Right lobe of liver (tissue), 6 donors: ENCODE data around the gene MAP3K1. TPM values are rescaled to one million over a fixed set of nuclear protein-coding genes. Genes with fewer than 3 reads are reported as not detected.

Experiments used
- ATAC-seq, 4 donors: fragments of 200-7000 bp; cut with Tn5 transposase; one replicate each; pipeline ENCODE4 v1.9.1; 2020; ENCODE audit warnings: mild to moderate bottlenecking in 4 of 4, moderate library complexity in 4 of 4
- DNase-seq, 3 donors: peaks; one replicate each; pipeline ENCODE4 v3.0.0-alpha.2; 2020
- H3K27ac ChIP-seq, 3 donors: fragments of 200-600 bp; one replicate each; pipeline ENCODE4 v1.8.0; 2022
- H3K27me3 ChIP-seq, 2 donors: fragments of 200-600 bp; one replicate each; pipeline ENCODE4 v1.8.0; 2022
- H3K36me3 ChIP-seq, 4 donors: fragments of 200-600 bp; sonication (generic) in 1 of 4; one replicate each; pipeline versions ENCODE4 v1.5.1 to v1.8.0; 2017 to 2022; ENCODE audit warnings: control low read depth in 1 of 4
- H3K4me1 ChIP-seq, 4 donors: fragments of 200-600 bp; sonication (generic) in 1 of 4; one replicate each; pipeline versions ENCODE4 v1.5.1 to v1.8.0; 2017 to 2022; ENCODE audit warnings: control low read depth in 1 of 4
- H3K4me3 ChIP-seq, 3 donors: fragments of 200-600 bp; one replicate each; pipeline ENCODE4 v1.8.0; 2022
- H3K9me3 ChIP-seq, 4 donors: fragments of 200-600 bp; sonication (generic) in 1 of 4; one replicate each; pipeline versions ENCODE4 v1.5.1 to v1.8.0; 2017 to 2022; ENCODE audit warnings: control low read depth in 1 of 4
- POLR2A ChIP-seq: fragments of 450-650 bp; IDR thresholded peaks from one replicate; pipeline ENCODE4 v1.6.1; 2017; ENCODE audit warnings: antibody characterized with exemption, mild to moderate bottlenecking
- WGBS: methylation state at CpG from one replicate; pipeline ENCODE4 v1.1.6; 2018; ENCODE audit warnings: low coverage, low lambda C conversion rate; ENCODE audit not compliant: insufficient coverage; ENCODE audit errors: missing lambda C conversion rate; 5-methylcytosine and 5-hydroxymethylcytosine counted together
- intact Hi-C, 2 donors: fragments of 100-400 bp; cut with DNase I; formaldehyde crosslinking; loops; one replicate each; pipeline versions ENCODE4 v1.11.2 to v1.14.1; 2022
- total RNA-seq, 6 experiments: library from RNA; depleted of rRNA in 2 of 6; stranded (reverse); fragments of >200 nt in 2 of 6; fragmentation: NEBNext Ultra II Directional in 3 of 6; extraction: Animal tissue kit (Norgen Biotek cat#: 25700) in 3 of 6; gene quantifications; one replicate each; pipeline versions ENCODE4 v1.1.0 to v1.2.4, GENCODE V29; 2016 to 2023
- TF ChIP-seq, protein P1 (sequence below), 4 donors: fragments of 200-600 bp in 3 of 4; fragments of 450-650 bp in 1 of 4; IDR thresholded peaks; one replicate each; pipeline versions ENCODE4 v1.5.1 to v1.8.0; 2016 to 2022; ENCODE audit warnings: antibody characterized with exemption in 4 of 4, mild to moderate bottlenecking in 2 of 4
- donor health status: DM: no; HTN: yes; CAD: no.
- donor health status: DM: no; HTN: no; CAD: no.
- donor health status: DM: no; HTN: no; CAD: no.
- donor health status: DM: no; HTN: yes; CAD: no.
- donor health status: DM: no; HTN: yes; CAD: no.

Gene MAP3K1
- total RNA-seq, 6 experiments from 2014 or later = 6.3 to 10.3 (median 8.3) TPM

DNA sequence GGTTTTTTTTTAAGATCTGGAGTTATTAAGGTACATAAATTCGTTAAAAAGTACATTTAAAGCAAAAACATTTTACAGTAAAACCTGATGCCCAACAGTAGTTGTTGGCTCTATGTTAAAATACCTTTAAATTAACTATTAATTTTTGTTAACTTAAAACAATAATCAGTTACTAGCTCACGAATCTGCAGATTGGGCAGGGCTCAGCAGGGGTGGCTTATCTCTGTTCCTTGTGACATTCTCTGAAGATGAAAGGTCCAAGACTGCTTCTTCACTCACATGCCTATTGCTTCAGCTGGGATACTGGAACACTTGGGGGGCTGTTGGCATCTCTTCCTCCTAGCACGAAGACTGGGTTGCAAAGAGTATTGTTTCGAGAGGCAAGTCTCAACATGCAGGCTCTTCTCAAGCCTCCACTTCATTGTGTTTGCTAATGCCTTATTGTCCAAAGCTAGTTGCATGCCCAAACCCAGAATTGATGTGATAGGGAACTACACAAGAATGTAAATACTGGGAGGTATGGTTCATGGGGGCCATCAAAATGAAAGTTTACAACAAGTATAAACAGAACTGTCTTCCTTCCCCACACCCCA is 46.6 kb downstream of the MAP3K1 start:
- Histone ChIP-seq H3K4me1 (peaks cover 0 to 20% (median 5%) of the 10 kb centered on the region in 4 donors), H3K4me3 (no peak overlapping the region), H3K36me3 (peaks cover 0 to 10% (median under 1%) of the 10 kb centered on the region in 4 donors), H3K27ac (no peak overlapping the region), H3K9me3 (no peaks in the 10 kb centered on the region), H3K27me3 (no peaks in the 10 kb centered on the region)
- TF ChIP-seq, protein P1, sequence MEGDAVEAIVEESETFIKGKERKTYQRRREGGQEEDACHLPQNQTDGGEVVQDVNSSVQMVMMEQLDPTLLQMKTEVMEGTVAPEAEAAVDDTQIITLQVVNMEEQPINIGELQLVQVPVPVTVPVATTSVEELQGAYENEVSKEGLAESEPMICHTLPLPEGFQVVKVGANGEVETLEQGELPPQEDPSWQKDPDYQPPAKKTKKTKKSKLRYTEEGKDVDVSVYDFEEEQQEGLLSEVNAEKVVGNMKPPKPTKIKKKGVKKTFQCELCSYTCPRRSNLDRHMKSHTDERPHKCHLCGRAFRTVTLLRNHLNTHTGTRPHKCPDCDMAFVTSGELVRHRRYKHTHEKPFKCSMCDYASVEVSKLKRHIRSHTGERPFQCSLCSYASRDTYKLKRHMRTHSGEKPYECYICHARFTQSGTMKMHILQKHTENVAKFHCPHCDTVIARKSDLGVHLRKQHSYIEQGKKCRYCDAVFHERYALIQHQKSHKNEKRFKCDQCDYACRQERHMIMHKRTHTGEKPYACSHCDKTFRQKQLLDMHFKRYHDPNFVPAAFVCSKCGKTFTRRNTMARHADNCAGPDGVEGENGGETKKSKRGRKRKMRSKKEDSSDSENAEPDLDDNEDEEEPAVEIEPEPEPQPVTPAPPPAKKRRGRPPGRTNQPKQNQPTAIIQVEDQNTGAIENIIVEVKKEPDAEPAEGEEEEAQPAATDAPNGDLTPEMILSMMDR (IDR thresholded peaks at IDR 0.05) = no peak
- no peak for TF ChIP-seq POLR2A
- WGBS = 85% methylated on average over 4 of the region's 4 CpGs
- intact Hi-C loops = no loop called here
- ATAC-seq = no peak
- no peak for DNase-seq

DNA sequence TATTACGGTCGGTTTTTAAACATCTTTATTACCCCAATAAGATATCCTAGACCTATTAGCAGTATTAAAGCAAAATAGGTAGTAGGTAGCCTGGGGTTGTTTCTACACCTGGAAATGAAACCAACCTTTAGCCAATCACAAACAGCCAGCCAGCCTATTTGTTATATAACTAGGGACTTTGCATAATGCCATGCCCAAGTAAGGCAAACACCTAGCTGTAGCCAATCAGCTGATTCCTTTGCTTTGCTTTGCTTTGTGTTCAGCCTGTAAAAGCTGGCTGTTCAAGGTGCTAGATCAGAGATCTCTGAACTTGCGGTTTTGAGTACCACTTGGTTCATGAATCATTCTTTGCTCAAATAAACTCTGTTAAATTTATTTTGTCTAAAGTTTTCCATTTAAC is 47.6 kb downstream of the MAP3K1 start:
- H3K4me3 ChIP-seq = no peak overlapping the region
- no peaks in the 10 kb centered on the region for H3K9me3 ChIP-seq
- ATAC-seq = no peak
- H3K27me3 ChIP-seq = no peaks in the 10 kb centered on the region
- WGBS = 93% methylated on average over 3 of the region's 3 CpGs
- H3K36me3 ChIP-seq = peaks cover 0 to 10% (median under 1%) of the 10 kb centered on the region in 4 donors
- TF ChIP-seq POLR2A = no peak
- TF ChIP-seq, protein P1 (IDR thresholded peaks at IDR 0.05) = no peak
- DNase-seq = no peak
- H3K4me1 ChIP-seq = peaks cover 0 to 16% (median 3%) of the 10 kb centered on the region in 4 donors
- H3K27ac ChIP-seq = no peak overlapping the region
- intact Hi-C loops = no loop called here

DNA sequence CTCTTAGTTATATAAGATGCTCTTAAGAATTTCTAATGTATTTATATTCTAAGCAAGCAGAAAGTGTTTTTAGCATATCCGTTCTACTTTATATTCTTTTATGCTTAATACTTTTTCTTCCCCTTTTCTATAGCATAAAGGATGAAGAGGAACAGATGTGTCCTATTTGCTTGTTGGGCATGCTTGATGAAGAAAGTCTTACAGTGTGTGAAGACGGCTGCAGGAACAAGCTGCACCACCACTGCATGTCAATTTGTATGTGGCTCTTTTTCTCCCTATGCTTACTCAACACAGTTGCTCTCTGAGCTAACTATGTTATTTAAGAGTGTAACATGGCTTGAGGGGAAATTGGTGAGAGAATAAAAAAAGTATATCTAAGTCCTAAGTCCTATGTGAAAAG is 56.4 kb downstream of the MAP3K1 start:
- Histone ChIP-seq H3K9me3 (no peaks in the 10 kb centered on the region), H3K27me3 (no peaks in the 10 kb centered on the region), H3K4me3 (no peak overlapping the region), H3K27ac (no peak overlapping the region), H3K4me1 (no peaks in the 10 kb centered on the region), H3K36me3 (peaks cover 0 to 50% (median 3%) of the 10 kb centered on the region in 4 donors)
- WGBS = 83% methylated on average over 2 of the region's 2 CpGs
- intact Hi-C loops = no loop called here
- no peak for TF ChIP-seq POLR2A
- TF ChIP-seq, protein P1 (IDR thresholded peaks at IDR 0.05) = no peak
- DNase-seq (no peak), ATAC-seq (no peak)

DNA sequence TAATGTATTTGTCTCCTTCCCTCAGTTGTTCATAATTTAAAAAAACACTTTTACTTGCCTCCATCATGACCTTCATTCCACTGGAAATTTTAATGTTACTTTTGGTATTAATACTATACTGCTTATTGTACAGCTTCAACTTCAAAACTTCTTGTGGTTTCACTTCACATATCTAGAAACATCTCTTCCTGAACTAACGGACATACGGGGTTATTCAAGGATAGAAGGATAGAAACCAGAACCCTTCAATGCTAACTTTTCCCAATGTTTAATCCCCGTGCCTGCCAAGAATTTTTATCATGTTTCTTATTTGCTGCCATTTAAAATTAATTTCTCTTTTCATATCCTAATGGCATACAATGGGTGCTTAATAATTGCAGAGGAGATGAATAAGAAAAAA is 57.7 kb downstream of the MAP3K1 start:
- no peak overlapping the region for H3K4me3 ChIP-seq
- no peak for DNase-seq
- TF ChIP-seq, protein P1 (IDR thresholded peaks at IDR 0.05) = no peak
- TF ChIP-seq POLR2A = no peak
- no peaks in the 10 kb centered on the region for H3K27me3 ChIP-seq
- H3K9me3 ChIP-seq = no peaks in the 10 kb centered on the region
- WGBS = 50% methylated on average over 3 of the region's 3 CpGs
- H3K36me3 ChIP-seq = peaks cover 0 to 52% (median 3%) of the 10 kb centered on the region in 4 donors
- peak in 1 of 4 donors; percentile 55 for ATAC-seq
- no peaks in the 10 kb centered on the region for H3K4me1 ChIP-seq
- intact Hi-C loops = no loop called here
- no peak overlapping the region for H3K27ac ChIP-seq
